HepG2 (cell line): ENCODE results near the gene TRIO. TPM values are rescaled to one million over a fixed set of nuclear protein-coding genes. Genes with fewer than 3 reads are reported as not detected.

Source experiments
- ATAC-seq: fragments of 200-7000 bp; cut with Tn5 transposase; 3 replicates; pipeline ENCODE4 v1.9.1; 2020; ENCODE audit warnings: mild to moderate bottlenecking, moderate library complexity
- BruUV-seq: library from RNA; stranded (reverse); fragments of 400-500 nt; replicated peaks from 2 replicates; lab custom pipeline; 2021; lab: Mats Ljungman, UMichigan
- CTCF ChIA-PET: fragments of 300-600 bp; formaldehyde crosslinking; extraction: SDS; loops from one replicate; lab custom pipeline; 2021; ENCODE audit warnings: low total read pairs, inconsistent platforms, low intra/inter-chr PET ratio; lab: Yijun Ruan, JAX
- POLR2A ChIA-PET: fragments of 350-600 bp; sonication (Branson Sonifier 250); formaldehyde crosslinking; loops from one replicate; lab custom pipeline; 2020; ENCODE audit warnings: antibody characterized with exemption, inconsistent platforms; lab: Yijun Ruan, JAX
- DNase-seq: peaks from one replicate; pipeline ENCODE4 v3.0.0-alpha.2; 2015; ENCODE audit warnings: low spot score
- FAIRE-seq: peaks from 3 replicates; lab custom pipeline; 2011; peaks lifted over from hg19 to GRCh38; lab: Jason Lieb, UNC
- H2AFZ ChIP-seq: one replicate; pipeline ENCODE4 v1.6.1; 2011; ENCODE audit warnings: low read length, inconsistent platforms
- H3K27ac ChIP-seq: fragments of 300-600 bp; 3 replicates; pipeline ENCODE4 v1.8.0; 2011; ENCODE audit warnings: mixed run types, mild to moderate bottlenecking, mixed read lengths, low read length, inconsistent platforms; ENCODE audit not compliant: insufficient read depth; ENCODE audit errors: extremely low read length
- H3K27me3 ChIP-seq, 2 experiments: fragments of 200-600 bp in 1 of 2; 2 replicates in 1 of 2; 3 replicates in 1 of 2; pipeline versions ENCODE4 v1.6.0 to v1.8.0; 2011; ENCODE audit warnings: low read length in 2 of 2, mild to moderate bottlenecking in 2 of 2, moderate library complexity in 2 of 2, inconsistent platforms in 1 of 2; ENCODE audit not compliant: insufficient read depth in 2 of 2, control insufficient read depth in 1 of 2
- H3K36me3 ChIP-seq, 2 experiments: fragments of 200-600 bp in 1 of 2; replicated peaks in 1 of 2; 2 replicates in 1 of 2; 3 replicates in 1 of 2; pipeline versions ENCODE4 v1.5.1 to v1.8.0; 2011; ENCODE audit warnings: low read length in 2 of 2, inconsistent platforms in 1 of 2; ENCODE audit not compliant: insufficient read depth in 2 of 2, control insufficient read depth in 1 of 2
- H3K4me1 ChIP-seq: 2 replicates; pipeline ENCODE4 v1.5.1; 2012; ENCODE audit warnings: low read length, inconsistent platforms; ENCODE audit not compliant: insufficient read depth
- H3K4me2 ChIP-seq: 2 replicates; pipeline ENCODE4 v1.6.0; 2011; ENCODE audit warnings: low read depth, low read length, inconsistent platforms
- H3K4me3 ChIP-seq, 3 experiments: fragments of 200-600 bp in 1 of 3; sonication (generic), shearing (Covaris generic) in 1 of 3; replicated peaks in 1 of 3; 2 replicates each; pipeline ENCODE4 v1.5.1; 2011 to 2016; ENCODE audit warnings: low read length in 3 of 3, inconsistent platforms in 2 of 3, low read depth in 2 of 3, mild to moderate bottlenecking in 2 of 3, control low read depth in 1 of 3, mixed read lengths in 1 of 3; ENCODE audit not compliant: insufficient read depth in 1 of 3
- H3K79me2 ChIP-seq: one replicate; pipeline ENCODE4 v1.6.1; 2011; ENCODE audit warnings: low read length, inconsistent platforms; ENCODE audit not compliant: insufficient read depth
- H3K9ac ChIP-seq: 2 replicates; pipeline ENCODE4 v1.6.0; 2011; ENCODE audit warnings: mild to moderate bottlenecking, low read depth, low read length, inconsistent platforms; ENCODE audit not compliant: insufficient read depth
- H3K9me3 ChIP-seq: 2 replicates; pipeline ENCODE4 v1.5.1; 2012; ENCODE audit warnings: mild to moderate bottlenecking, low read length
- H4K20me1 ChIP-seq: 2 replicates; pipeline ENCODE4 v1.6.0; 2011; ENCODE audit warnings: inconsistent platforms, mild to moderate bottlenecking, low read length, moderate library complexity; ENCODE audit not compliant: insufficient read depth
- BCLAF1 ChIP-seq: fragments of 450-650 bp; IDR thresholded peaks from 2 replicates; pipeline ENCODE4 v1.6.1; 2017; ENCODE audit warnings: mild to moderate bottlenecking
- KLF16 ChIP-seq, 2 experiments: sonication (generic) in 1 of 2; formaldehyde crosslinking in 1 of 2; IDR thresholded peaks; 2 replicates each; pipeline versions ENCODE4 v1.6.1 to v1.8.0; 2016 to 2023; ENCODE audit warnings: missing genetic modification reagents in 2 of 2, missing compliant biosample characterization in 1 of 2
- NPAS2 ChIP-seq: sonication (generic); formaldehyde crosslinking; IDR thresholded peaks from 2 replicates; pipeline ENCODE4 v1.8.0; 2022; ENCODE audit warnings: mild to moderate bottlenecking, missing genetic modification reagents, borderline replicate concordance
- RXRA ChIP-seq: sonication (generic); formaldehyde crosslinking; IDR thresholded peaks from 2 replicates; pipeline ENCODE4 v1.5.1; 2020; ENCODE audit warnings: missing genetic modification reagents
- SUZ12 ChIP-seq: fragments of 150-350 bp; IDR thresholded peaks from 2 replicates; pipeline ENCODE4 v1.6.1; 2014; ENCODE audit warnings: low read depth, low read length
- U2AF2 ChIP-seq: fragments of 200-400 bp; formaldehyde crosslinking; IDR thresholded peaks from 2 replicates; pipeline ENCODE4 v1.6.1; 2017; ENCODE audit warnings: low read depth, mild to moderate bottlenecking, low read length
- ZNF251 ChIP-seq: sonication (generic); formaldehyde crosslinking; IDR thresholded peaks from 2 replicates; pipeline ENCODE4 v1.9.0; 2021; ENCODE audit warnings: mild to moderate bottlenecking, missing genetic modification reagents
- ZNF260 ChIP-seq: sonication (generic); formaldehyde crosslinking; IDR thresholded peaks from 2 replicates; pipeline ENCODE4 v1.4.0; 2020; ENCODE audit warnings: missing genetic modification reagents, low read depth, mild to moderate bottlenecking, borderline replicate concordance
- WGBS: methylation state at CpG from one replicate; pipeline ENCODE4 v1.1.6; 2017; ENCODE audit warnings: low lambda C conversion rate; 5-methylcytosine and 5-hydroxymethylcytosine counted together
- in situ Hi-C: cut with HindIII; loops from 2 replicates; pipeline ENCODE4 v1.10.0; 2017; ENCODE audit warnings: low pct_unique_long_range_greater_than_20kb; ENCODE audit not compliant: extremely low pct_ligation_motif_present
- intact Hi-C: fragments of 100-400 bp; cut with micrococcal nuclease; formaldehyde crosslinking; loops from one replicate; pipeline ENCODE4 v1.10.0; 2022; ENCODE audit not compliant: unreplicated experiment
- polyA plus RNA-seq, 8 experiments: library from polyadenylated mRNA; depleted of rRNA in 3 of 8; stranded (reverse) in 7 of 8; unstranded in 1 of 8; fragments of >200 nt; fragmentation: Illumina TruSeq in 4 of 8; extraction: Trizol in 4 of 8; gene quantifications; 2 replicates each; pipeline versions ENCODE4 v1.2.1 to v1.2.3, GENCODE V29; 2011 to 2016; ENCODE audit warnings: low read depth in 4 of 8, missing spikeins in 1 of 8, mixed read lengths in 1 of 8; ENCODE audit not compliant: insufficient read depth in 1 of 8
- total RNA-seq, 5 experiments: library from RNA; depleted of rRNA; stranded (reverse); fragments of >200 nt; fragmentation: Illumina TruSeq; extraction: Trizol; gene quantifications; 2 replicates each; pipeline ENCODE4 v1.2.3, GENCODE V29; 2016; ENCODE audit warnings: low read depth in 1 of 5

The TRIO gene
- total and polyA plus RNA-seq, 2 of the 13 experiments (the other 11 are each of a cell fraction or from before 2014, with no cell fraction given) = 45.2 to 45.9 TPM

GRCh38 chr5:14442536-14442935, 299.4 kb downstream of the TRIO start:
- WGBS = 96% methylated on average over 5 of the region's 5 CpGs
- no peaks in the 10 kb centered on the region for H4K20me1 ChIP-seq
- intact Hi-C loops (no loop called here), in situ Hi-C loops (no loop called here)
- no peak for ATAC-seq
- FAIRE-seq = no peak
- H3K27ac ChIP-seq = no peak overlapping the region
- no peak overlapping the region for H3K9ac ChIP-seq
- H3K36me3 ChIP-seq = peaks cover 7 to 32% of the 10 kb centered on the region in 2 experiments; a peak in 4 of 5 replicates
- CTCF ChIA-PET = no interaction called here
- POLR2A ChIA-PET = no interaction called here
- no peaks in the 10 kb centered on the region for H3K9me3 ChIP-seq
- H3K4me2 ChIP-seq = no peak overlapping the region
- no peak for TF ChIP-seq ZNF260
- TF ChIP-seq RXRA (CRISPR knock-in tag) = no peak
- TF ChIP-seq U2AF2 = no peak
- no peak overlapping the region for H3K4me3 ChIP-seq
- no peaks in the 10 kb centered on the region for H3K27me3 ChIP-seq
- H3K4me1 ChIP-seq = no peaks in the 10 kb centered on the region
- H3K79me2 ChIP-seq = no peaks in the 10 kb centered on the region
- no peak overlapping the region for H2AFZ ChIP-seq
- BruUV-seq = no TSS peak
- no peak for DNase-seq

DNA sequence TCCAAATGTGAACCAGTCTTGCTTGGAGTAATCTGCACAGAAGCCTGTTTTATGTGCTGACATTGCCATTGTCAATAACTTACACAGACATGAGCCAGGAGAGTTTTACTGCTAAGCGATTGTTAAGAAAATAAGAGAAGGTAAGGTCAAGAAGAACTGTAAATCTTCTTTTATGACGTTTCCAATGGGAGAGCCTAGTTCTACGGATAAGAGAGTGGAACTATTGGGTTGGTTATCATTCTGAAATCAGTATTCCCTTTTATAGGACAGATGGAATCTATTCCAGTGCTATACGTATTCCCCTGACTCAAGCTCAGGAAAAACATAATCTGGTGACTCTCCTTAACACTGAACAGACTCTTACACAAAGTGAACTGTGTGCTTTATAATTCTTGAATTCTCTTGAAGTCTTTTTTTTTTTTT, 300.5 kb downstream of the TRIO start:
- Histone ChIP-seq H3K27me3 (no peaks in the 10 kb centered on the region), H3K79me2 (no peaks in the 10 kb centered on the region), H3K27ac (no peak overlapping the region), H3K4me3 (no peak overlapping the region), H3K9ac (no peak overlapping the region), H3K36me3 (peaks cover 9 to 28% of the 10 kb centered on the region in 2 experiments; a peak in 4 of 5 replicates), H3K4me1 (no peaks in the 10 kb centered on the region), H3K4me2 (no peak overlapping the region), H2AFZ (no peak overlapping the region), H4K20me1 (no peaks in the 10 kb centered on the region), H3K9me3 (no peaks in the 10 kb centered on the region)
- CTCF ChIA-PET = no interaction called here
- no peak for ATAC-seq
- POLR2A ChIA-PET = no interaction called here
- in situ Hi-C loops = no loop called here
- FAIRE-seq = no peak
- WGBS = 96% methylated on average over 4 of the region's 4 CpGs
- no peak for TF ChIP-seq BCLAF1
- no peak for TF ChIP-seq NPAS2 (CRISPR knock-in tag)
- no peak for TF ChIP-seq KLF16 (CRISPR knock-in tag; IDR thresholded peaks at IDR 0.05)
- TF ChIP-seq ZNF251 (CRISPR knock-in tag) = no peak
- no peak for TF ChIP-seq SUZ12
- intact Hi-C loops = no loop called here
- no TSS peak for BruUV-seq
- DNase-seq = no peak
